ENCODE measurements around the gene GPR137. TPM values are rescaled to one million over a fixed set of nuclear protein-coding genes. Genes with fewer than 3 reads are reported as not detected.
"Not testable (repeated sequence)": the region's sequence is repeated elsewhere in the genome, so short reads cannot be mapped to it uniquely, and the experiment has no call there.

GPR137 gene
- total RNA-seq, 1 donor = 10.8 TPM

- H3K4me3 ChIP-seq (ENCODE audit: low read depth, low read length) = no peak overlapping the region
- TF ChIP-seq CTCF (IDR thresholded peaks at IDR 0.05; ENCODE audit: insufficient read depth, low read depth, low read length) = no peak
- DNase-seq (ENCODE audit: low read depth) = no peak
These were observed 35.9 kb downstream of the GPR137 start for GRCh38 chr11:64321533-64321932.

DNA sequence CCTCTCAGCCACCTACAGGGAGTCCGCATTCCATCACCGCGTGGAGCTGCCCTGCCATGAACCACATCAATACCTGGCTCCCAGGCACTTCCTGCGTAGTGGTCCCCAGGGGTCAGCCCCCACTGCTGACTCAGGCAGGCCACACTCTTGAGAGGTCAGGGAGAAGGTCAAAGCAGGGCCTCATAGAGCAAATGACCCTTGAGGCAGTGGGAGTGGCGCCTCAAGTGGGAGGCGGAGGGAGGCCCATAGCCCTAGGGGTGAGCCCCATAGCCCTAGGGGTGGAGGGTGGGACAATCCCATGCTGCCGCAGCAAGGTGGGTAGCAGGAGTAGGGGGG, 37.2 kb downstream of the GPR137 start:
- no peak overlapping the region for H3K4me3 ChIP-seq (ENCODE audit: low read depth, low read length)
- DNase-seq (ENCODE audit: low read depth) = no peak
- TF ChIP-seq CTCF (IDR thresholded peaks at IDR 0.05; ENCODE audit: insufficient read depth, low read depth, low read length) = no peak

DNA sequence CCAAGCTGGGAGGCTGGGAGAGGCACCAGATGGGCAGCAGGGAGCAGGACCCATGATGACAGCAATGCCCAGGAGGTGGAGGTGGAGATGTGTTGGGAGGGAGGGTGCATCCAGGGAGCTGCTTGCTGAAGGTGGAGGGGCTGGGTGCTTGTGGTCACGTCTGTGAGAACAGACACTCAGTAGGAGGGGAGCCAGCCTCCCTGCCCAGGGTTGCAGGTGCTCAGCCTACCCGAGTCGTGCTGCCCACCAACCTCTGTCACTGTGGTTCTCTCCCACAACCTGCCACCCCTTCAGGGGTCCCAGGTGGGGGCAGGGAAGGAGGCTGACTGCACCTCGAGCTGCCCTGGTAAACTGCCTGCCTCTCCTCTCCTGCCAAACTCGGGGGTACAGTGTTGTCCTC, 37.7 kb downstream of the GPR137 start:
- no peak for TF ChIP-seq CTCF (IDR thresholded peaks at IDR 0.05; ENCODE audit: insufficient read depth, low read depth, low read length)

DNA sequence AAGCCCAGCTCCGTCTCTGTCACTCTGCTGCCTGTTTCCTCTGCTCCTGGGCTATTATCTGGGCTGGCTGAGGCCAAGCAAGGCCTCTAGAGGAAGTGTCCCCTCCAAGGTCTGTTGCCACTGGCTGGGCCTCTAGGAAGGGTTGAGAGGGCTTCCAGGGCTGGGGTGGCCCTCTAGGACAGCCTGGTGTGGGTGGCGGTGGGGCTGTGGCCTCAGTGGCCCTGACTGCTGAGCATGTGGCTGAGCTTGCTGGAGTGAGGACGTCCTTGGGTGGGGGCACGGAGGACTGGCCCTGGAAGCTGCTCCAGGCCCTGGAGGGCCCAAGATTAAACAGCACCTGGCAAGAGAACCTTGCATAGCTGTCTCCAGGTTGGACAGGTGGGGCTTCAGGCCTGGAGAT, 38.3 kb downstream of the GPR137 start:
- not testable (repeated sequence) for DNase-seq (ENCODE audit: low read depth); H3K4me3 ChIP-seq (ENCODE audit: low read depth, low read length)

More for the DNA sequence above, 37.7 kb downstream of the GPR137 start:
- no peak for DNase-seq (ENCODE audit: low read depth)
- no peak overlapping the region for H3K4me3 ChIP-seq (ENCODE audit: low read depth, low read length)

GRCh38 chr11:64324692-64325469, 39.2 kb downstream of the GPR137 start:
- no peak for TF ChIP-seq CTCF (IDR thresholded peaks at IDR 0.05; ENCODE audit: insufficient read depth, low read depth, low read length)
- DNase-seq (ENCODE audit: low read depth) = no peak
- no peak overlapping the region for H3K4me3 ChIP-seq (ENCODE audit: low read depth, low read length)

- no peak for TF ChIP-seq CTCF (IDR thresholded peaks at IDR 0.05; ENCODE audit: insufficient read depth, low read depth, low read length)
- no peak overlapping the region for H3K4me3 ChIP-seq (ENCODE audit: low read depth, low read length)
- DNase-seq (ENCODE audit: low read depth) = no peak
These were observed 41.7 kb downstream of the GPR137 start for GRCh38 chr11:64327375-64327774.

GRCh38 chr11:64327993-64328392, 42.3 kb downstream of the GPR137 start:
- no peak for TF ChIP-seq CTCF (IDR thresholded peaks at IDR 0.05; ENCODE audit: insufficient read depth, low read depth, low read length)
- DNase-seq (ENCODE audit: low read depth) = no peak
- H3K4me3 ChIP-seq (ENCODE audit: low read depth, low read length) = no peak overlapping the region

All from fibroblast of villous mesenchyme (primary cell).